Measurements from ENCODE around the gene BCKDHA. TPM values are rescaled to one million over a fixed set of nuclear protein-coding genes. Genes with fewer than 3 reads are reported as not detected.

BCKDHA gene
- polyA plus RNA-seq, 1 donor (not counting 4 experiments of a cell fraction or from before 2014, with no cell fraction given) = 7.5 TPM

GRCh38 chr19:41409288-41409687 lies 11.7 kb downstream of the BCKDHA start:
- DNase-seq (ENCODE audit: low read depth, low spot score) (no peak), FAIRE-seq (no peak)
- Histone ChIP-seq H3K4me3 (ENCODE audit: control insufficient read depth in 2 of 3, extremely low read depth in 1 of 3, insufficient read depth in 2 of 3, low read depth in 1 of 3, low read length in 3 of 3) (no peak overlapping the region), H3K9me3 (ENCODE audit: control insufficient read depth, low read depth, low read length) (no peaks in the 10 kb centered on the region), H4K20me1 (ENCODE audit: control insufficient read depth, extremely low read depth, insufficient read depth, low read length) (no peaks in the 10 kb centered on the region), H3K9ac (ENCODE audit: control insufficient read depth, extremely low read depth, insufficient read depth, low read length) (no peak overlapping the region), H3K27ac (ENCODE audit: control insufficient read depth, insufficient read depth, low read length) (no peak overlapping the region), H3K9me1 (ENCODE audit: control insufficient read depth, extremely low read depth, insufficient read depth, low read length) (no peaks in the 10 kb centered on the region), H3K4me2 (ENCODE audit: control insufficient read depth, extremely low read depth, insufficient read depth, low read depth, low read length) (no peak overlapping the region), H3K4me1 (ENCODE audit: control insufficient read depth, extremely low read depth, insufficient read depth, low read length) (peaks cover 5% of the 10 kb centered on the region), H3K27me3 (ENCODE audit: control insufficient read depth, extremely low read depth, insufficient read depth, low read length) (no peaks in the 10 kb centered on the region), H3K79me2 (ENCODE audit: control insufficient read depth, insufficient read depth, low read length) (no peaks in the 10 kb centered on the region), H3K36me3 (ENCODE audit: control insufficient read depth in 2 of 2, extremely low read depth in 1 of 2, insufficient read depth in 2 of 2, low read length in 2 of 2) (peaks cover 0 to 2% of the 10 kb centered on the region in 2 experiments), H2AFZ (ENCODE audit: control insufficient read depth, low read length) (no peak overlapping the region)
- TF ChIP-seq EZH2 (IDR thresholded peaks at IDR 0.05; ENCODE audit: low read length) (no peak), CTCF (optimal IDR thresholded peaks at IDR 0.05 in 1 of 3, IDR thresholded peaks at IDR 0.05 in 1 of 3, conservative IDR thresholded peaks at IDR 0.05 in 1 of 3; ENCODE audit: extremely low read depth in 1 of 3, insufficient read depth in 2 of 3, low read length in 3 of 3) (no peak)
- dilution Hi-C loops (cut with MboI; ENCODE audit: extremely low pct_ligation_motif_present, low sequenced_read_pairs) = no loop called here

GRCh38 chr19:41410336-41411054 lies 12.9 kb downstream of the BCKDHA start:
- Histone ChIP-seq H3K4me1 (ENCODE audit: control insufficient read depth, extremely low read depth, insufficient read depth, low read length) (peaks cover 5% of the 10 kb centered on the region), H4K20me1 (ENCODE audit: control insufficient read depth, extremely low read depth, insufficient read depth, low read length) (no peaks in the 10 kb centered on the region), H3K79me2 (ENCODE audit: control insufficient read depth, insufficient read depth, low read length) (no peaks in the 10 kb centered on the region), H3K36me3 (ENCODE audit: control insufficient read depth in 2 of 2, extremely low read depth in 1 of 2, insufficient read depth in 2 of 2, low read length in 2 of 2) (peaks cover 0 to 5% of the 10 kb centered on the region in 2 experiments), H3K9me1 (ENCODE audit: control insufficient read depth, extremely low read depth, insufficient read depth, low read length) (no peaks in the 10 kb centered on the region), H3K4me3 (ENCODE audit: control insufficient read depth in 2 of 3, extremely low read depth in 1 of 3, insufficient read depth in 2 of 3, low read depth in 1 of 3, low read length in 3 of 3) (no peak overlapping the region), H3K4me2 (ENCODE audit: control insufficient read depth, extremely low read depth, insufficient read depth, low read depth, low read length) (no peak overlapping the region), H2AFZ (ENCODE audit: control insufficient read depth, low read length) (no peak overlapping the region), H3K27ac (ENCODE audit: control insufficient read depth, insufficient read depth, low read length) (no peak overlapping the region), H3K9me3 (ENCODE audit: control insufficient read depth, low read depth, low read length) (no peaks in the 10 kb centered on the region), H3K9ac (ENCODE audit: control insufficient read depth, extremely low read depth, insufficient read depth, low read length) (no peak overlapping the region), H3K27me3 (ENCODE audit: control insufficient read depth, extremely low read depth, insufficient read depth, low read length) (no peaks in the 10 kb centered on the region)
- dilution Hi-C loops (cut with MboI; ENCODE audit: extremely low pct_ligation_motif_present, low sequenced_read_pairs) = no loop called here
- TF ChIP-seq EZH2 (IDR thresholded peaks at IDR 0.05; ENCODE audit: low read length) = no peak
- TF ChIP-seq CTCF (optimal IDR thresholded peaks at IDR 0.05 in 1 of 3, IDR thresholded peaks at IDR 0.05 in 1 of 3, conservative IDR thresholded peaks at IDR 0.05 in 1 of 3; ENCODE audit: extremely low read depth in 1 of 3, insufficient read depth in 2 of 3, low read length in 3 of 3) = no peak
- no peak for FAIRE-seq
- no peak for DNase-seq (ENCODE audit: low read depth, low spot score)

Measured in keratinocyte (primary cell).